ENCODE measurements around the gene FAM120A. TPM values are rescaled to one million over a fixed set of nuclear protein-coding genes. Genes with fewer than 3 reads are reported as not detected.

Gene FAM120A
- total and polyA plus RNA-seq, 9 of the 15 experiments (the other 6 are each of a cell fraction or from before 2014, with no cell fraction given) = 8.7 to 71.0 (median 42.2) TPM

DNA sequence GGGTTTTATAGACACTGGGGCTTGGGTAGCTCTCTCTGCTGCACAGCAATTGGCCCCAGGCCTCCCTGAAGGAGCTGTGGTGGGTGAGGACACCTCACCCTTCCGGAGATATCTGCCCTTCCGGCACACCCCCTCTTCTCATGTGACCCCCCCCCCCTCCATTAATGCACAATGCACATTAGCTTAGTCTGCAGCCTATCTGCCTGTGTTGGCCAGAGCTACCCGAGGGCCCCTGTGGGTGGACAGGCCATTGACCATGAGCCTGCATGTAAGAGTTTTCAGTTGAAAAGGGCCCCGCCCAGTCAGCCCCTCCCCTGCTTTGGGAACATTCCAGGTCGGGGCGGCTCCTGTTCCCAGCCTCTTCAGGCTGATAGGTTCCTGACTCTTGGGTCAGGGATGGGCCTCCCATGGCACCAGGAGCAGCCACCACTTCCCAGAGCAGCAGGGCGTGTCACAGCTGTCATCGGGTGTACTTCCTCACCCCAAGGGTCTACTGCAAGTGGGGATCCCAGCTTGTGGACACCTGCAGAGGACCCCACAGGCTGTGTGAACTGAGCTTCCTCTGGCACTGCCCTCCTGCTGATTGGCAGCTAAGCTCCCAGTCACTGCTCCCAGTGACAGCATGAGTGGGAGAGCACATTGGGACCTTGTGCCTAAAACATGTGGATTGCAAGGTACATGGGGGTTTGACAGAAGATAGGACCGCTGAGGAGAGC is 142.7 kb downstream of the FAM120A start (continued):
- TF ChIP-seq, protein P1, sequence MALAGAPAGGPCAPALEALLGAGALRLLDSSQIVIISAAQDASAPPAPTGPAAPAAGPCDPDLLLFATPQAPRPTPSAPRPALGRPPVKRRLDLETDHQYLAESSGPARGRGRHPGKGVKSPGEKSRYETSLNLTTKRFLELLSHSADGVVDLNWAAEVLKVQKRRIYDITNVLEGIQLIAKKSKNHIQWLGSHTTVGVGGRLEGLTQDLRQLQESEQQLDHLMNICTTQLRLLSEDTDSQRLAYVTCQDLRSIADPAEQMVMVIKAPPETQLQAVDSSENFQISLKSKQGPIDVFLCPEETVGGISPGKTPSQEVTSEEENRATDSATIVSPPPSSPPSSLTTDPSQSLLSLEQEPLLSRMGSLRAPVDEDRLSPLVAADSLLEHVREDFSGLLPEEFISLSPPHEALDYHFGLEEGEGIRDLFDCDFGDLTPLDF (CRISPR knock-in tag; IDR thresholded peaks at IDR 0.05) = no peak
- no peak for TF ChIP-seq ZNF24 (IDR thresholded peaks at IDR 0.05)

DNA sequence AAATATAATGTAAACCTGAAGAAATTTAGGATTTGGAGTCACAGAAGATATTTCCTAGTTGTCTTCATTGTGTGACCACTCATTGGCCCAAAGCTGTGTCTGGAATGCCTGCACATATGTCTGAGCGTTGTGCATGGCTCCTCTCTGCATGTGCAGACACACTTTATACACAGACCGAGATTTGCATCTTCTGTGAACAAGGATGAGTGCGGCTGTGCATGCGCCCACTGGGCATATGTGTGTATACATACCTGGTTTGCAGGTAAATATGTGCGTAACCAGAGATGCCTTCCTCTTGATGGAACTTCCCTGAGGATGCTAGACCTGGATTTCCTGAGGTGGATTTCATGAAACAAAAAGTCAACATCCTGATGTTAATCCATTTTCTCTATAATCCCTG is 144.0 kb downstream of the FAM120A start:
- ATAC-seq (no peak), FAIRE-seq (no peak), DNase-seq (ENCODE audit: extremely low read depth in 1 of 4, low spot score in 3 of 4) (no peak)
- H3K4me3 ChIP-seq = no peak overlapping the region
- no peak overlapping the region for H3K4me2 ChIP-seq (ENCODE audit: insufficient read depth, low read length)
- 67% methylated on average over 5 of the region's 5 CpGs for WGBS (ENCODE audit: insufficient coverage, low coverage, missing lambda C conversion rate)
- H3K27ac ChIP-seq (ENCODE audit: extremely low read depth, low read depth, low read length) = no peak overlapping the region
- in situ Hi-C loops (cut with MboI) = no loop called here
- CTCF ChIA-PET (ENCODE audit: low intra/inter-chr PET ratio) = no interaction called here
- no peaks in the 10 kb centered on the region for H3K36me3 ChIP-seq (ENCODE audit: control insufficient read depth, insufficient read depth, low read length)
- no TSS peak for BruUV-seq (replicated peaks)
- peaks cover 28% of the 10 kb centered on the region for H3K79me2 ChIP-seq (ENCODE audit: control insufficient read depth, insufficient read depth, low read length)
- H3K9me3 ChIP-seq (replicated peaks; ENCODE audit: control insufficient read depth, insufficient read depth, low read depth, low read length) = no peaks in the 10 kb centered on the region
- POLR2A ChIA-PET = interaction anchor here (0.6 kb wide), 1 partner anchor 143 kb away, joined by 3 read pairs; no protein-coding TSS in a partner anchor
- H3K9ac ChIP-seq (ENCODE audit: insufficient read depth in 1 of 2, low read depth in 2 of 2, low read length in 2 of 2) = no peak overlapping the region
- no peak overlapping the region for H2AFZ ChIP-seq (ENCODE audit: low read depth, low read length)
- intact Hi-C loops (cut with micrococcal nuclease) = no loop called here
- no peaks in the 10 kb centered on the region for H3K27me3 ChIP-seq (ENCODE audit: control insufficient read depth in 2 of 2, insufficient read depth in 2 of 2, low read length in 2 of 2)
- H3K4me1 ChIP-seq (replicated peaks in 1 of 2; ENCODE audit: control insufficient read depth in 2 of 2, insufficient read depth in 2 of 2, low read length in 2 of 2) = peaks cover 26% of the 10 kb centered on the region in 2 experiments
- peaks cover 14% of the 10 kb centered on the region; the same call in 1 of the 2 replicates for H4K20me1 ChIP-seq (replicated peaks; ENCODE audit: control insufficient read depth, insufficient read depth, low read length)
- no peaks in the 10 kb centered on the region for H3K9me1 ChIP-seq (ENCODE audit: control insufficient read depth, insufficient read depth, low read length)
- TF ChIP-seq ZNF778 (CRISPR knock-in tag; IDR thresholded peaks at IDR 0.05) = no peak
- no peak for TF ChIP-seq FOXK2 (conservative IDR thresholded peaks at IDR 0.05 in 1 of 2, IDR thresholded peaks at IDR 0.05 in 1 of 2; ENCODE audit: low read depth in 2 of 2)
- TF ChIP-seq ZNF41 (CRISPR knock-in tag; conservative IDR thresholded peaks at IDR 0.05) = no peak
- TF ChIP-seq, protein P2, sequence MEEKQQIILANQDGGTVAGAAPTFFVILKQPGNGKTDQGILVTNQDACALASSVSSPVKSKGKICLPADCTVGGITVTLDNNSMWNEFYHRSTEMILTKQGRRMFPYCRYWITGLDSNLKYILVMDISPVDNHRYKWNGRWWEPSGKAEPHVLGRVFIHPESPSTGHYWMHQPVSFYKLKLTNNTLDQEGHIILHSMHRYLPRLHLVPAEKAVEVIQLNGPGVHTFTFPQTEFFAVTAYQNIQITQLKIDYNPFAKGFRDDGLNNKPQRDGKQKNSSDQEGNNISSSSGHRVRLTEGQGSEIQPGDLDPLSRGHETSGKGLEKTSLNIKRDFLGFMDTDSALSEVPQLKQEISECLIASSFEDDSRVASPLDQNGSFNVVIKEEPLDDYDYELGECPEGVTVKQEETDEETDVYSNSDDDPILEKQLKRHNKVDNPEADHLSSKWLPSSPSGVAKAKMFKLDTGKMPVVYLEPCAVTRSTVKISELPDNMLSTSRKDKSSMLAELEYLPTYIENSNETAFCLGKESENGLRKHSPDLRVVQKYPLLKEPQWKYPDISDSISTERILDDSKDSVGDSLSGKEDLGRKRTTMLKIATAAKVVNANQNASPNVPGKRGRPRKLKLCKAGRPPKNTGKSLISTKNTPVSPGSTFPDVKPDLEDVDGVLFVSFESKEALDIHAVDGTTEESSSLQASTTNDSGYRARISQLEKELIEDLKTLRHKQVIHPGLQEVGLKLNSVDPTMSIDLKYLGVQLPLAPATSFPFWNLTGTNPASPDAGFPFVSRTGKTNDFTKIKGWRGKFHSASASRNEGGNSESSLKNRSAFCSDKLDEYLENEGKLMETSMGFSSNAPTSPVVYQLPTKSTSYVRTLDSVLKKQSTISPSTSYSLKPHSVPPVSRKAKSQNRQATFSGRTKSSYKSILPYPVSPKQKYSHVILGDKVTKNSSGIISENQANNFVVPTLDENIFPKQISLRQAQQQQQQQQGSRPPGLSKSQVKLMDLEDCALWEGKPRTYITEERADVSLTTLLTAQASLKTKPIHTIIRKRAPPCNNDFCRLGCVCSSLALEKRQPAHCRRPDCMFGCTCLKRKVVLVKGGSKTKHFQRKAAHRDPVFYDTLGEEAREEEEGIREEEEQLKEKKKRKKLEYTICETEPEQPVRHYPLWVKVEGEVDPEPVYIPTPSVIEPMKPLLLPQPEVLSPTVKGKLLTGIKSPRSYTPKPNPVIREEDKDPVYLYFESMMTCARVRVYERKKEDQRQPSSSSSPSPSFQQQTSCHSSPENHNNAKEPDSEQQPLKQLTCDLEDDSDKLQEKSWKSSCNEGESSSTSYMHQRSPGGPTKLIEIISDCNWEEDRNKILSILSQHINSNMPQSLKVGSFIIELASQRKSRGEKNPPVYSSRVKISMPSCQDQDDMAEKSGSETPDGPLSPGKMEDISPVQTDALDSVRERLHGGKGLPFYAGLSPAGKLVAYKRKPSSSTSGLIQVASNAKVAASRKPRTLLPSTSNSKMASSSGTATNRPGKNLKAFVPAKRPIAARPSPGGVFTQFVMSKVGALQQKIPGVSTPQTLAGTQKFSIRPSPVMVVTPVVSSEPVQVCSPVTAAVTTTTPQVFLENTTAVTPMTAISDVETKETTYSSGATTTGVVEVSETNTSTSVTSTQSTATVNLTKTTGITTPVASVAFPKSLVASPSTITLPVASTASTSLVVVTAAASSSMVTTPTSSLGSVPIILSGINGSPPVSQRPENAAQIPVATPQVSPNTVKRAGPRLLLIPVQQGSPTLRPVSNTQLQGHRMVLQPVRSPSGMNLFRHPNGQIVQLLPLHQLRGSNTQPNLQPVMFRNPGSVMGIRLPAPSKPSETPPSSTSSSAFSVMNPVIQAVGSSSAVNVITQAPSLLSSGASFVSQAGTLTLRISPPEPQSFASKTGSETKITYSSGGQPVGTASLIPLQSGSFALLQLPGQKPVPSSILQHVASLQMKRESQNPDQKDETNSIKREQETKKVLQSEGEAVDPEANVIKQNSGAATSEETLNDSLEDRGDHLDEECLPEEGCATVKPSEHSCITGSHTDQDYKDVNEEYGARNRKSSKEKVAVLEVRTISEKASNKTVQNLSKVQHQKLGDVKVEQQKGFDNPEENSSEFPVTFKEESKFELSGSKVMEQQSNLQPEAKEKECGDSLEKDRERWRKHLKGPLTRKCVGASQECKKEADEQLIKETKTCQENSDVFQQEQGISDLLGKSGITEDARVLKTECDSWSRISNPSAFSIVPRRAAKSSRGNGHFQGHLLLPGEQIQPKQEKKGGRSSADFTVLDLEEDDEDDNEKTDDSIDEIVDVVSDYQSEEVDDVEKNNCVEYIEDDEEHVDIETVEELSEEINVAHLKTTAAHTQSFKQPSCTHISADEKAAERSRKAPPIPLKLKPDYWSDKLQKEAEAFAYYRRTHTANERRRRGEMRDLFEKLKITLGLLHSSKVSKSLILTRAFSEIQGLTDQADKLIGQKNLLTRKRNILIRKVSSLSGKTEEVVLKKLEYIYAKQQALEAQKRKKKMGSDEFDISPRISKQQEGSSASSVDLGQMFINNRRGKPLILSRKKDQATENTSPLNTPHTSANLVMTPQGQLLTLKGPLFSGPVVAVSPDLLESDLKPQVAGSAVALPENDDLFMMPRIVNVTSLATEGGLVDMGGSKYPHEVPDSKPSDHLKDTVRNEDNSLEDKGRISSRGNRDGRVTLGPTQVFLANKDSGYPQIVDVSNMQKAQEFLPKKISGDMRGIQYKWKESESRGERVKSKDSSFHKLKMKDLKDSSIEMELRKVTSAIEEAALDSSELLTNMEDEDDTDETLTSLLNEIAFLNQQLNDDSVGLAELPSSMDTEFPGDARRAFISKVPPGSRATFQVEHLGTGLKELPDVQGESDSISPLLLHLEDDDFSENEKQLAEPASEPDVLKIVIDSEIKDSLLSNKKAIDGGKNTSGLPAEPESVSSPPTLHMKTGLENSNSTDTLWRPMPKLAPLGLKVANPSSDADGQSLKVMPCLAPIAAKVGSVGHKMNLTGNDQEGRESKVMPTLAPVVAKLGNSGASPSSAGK (IDR thresholded peaks at IDR 0.05) = no peak
- TF ChIP-seq ZNF316 (IDR thresholded peaks at IDR 0.05) = no peak
- no peak for TF ChIP-seq ZZZ3 (IDR thresholded peaks at IDR 0.05)
